Glutamatergic neuron (in vitro differentiated cells): Measurements from ENCODE around the gene PIK3CD. TPM values are rescaled to one million over a fixed set of nuclear protein-coding genes. Genes with fewer than 3 reads are reported as not detected.
A peak's percentile ranks its signal among the peaks of the same experiment; 100 is the strongest.

Experiments used
- DNase-seq: peaks from one replicate; pipeline ENCODE4 v3.0.0; 2022
- H3K27ac Mint-ChIP-seq: one replicate; pipeline ENCODE4 v1.8.0; 2020; ENCODE audit warnings: mild to moderate bottlenecking, mixed read lengths, inconsistent platforms; ENCODE audit not compliant: unreplicated experiment
- H3K27me3 Mint-ChIP-seq: one replicate; pipeline ENCODE4 v1.8.0; 2020; ENCODE audit warnings: mild to moderate bottlenecking, moderate library complexity, mixed read lengths, inconsistent platforms; ENCODE audit not compliant: unreplicated experiment
- H3K36me3 Mint-ChIP-seq: one replicate; pipeline ENCODE4 v1.8.0; 2020; ENCODE audit warnings: mild to moderate bottlenecking, mixed read lengths, inconsistent platforms; ENCODE audit not compliant: unreplicated experiment
- H3K4me1 Mint-ChIP-seq: one replicate; pipeline ENCODE4 v1.8.0; 2020; ENCODE audit warnings: mild to moderate bottlenecking, low read depth, mixed read lengths, inconsistent platforms; ENCODE audit not compliant: unreplicated experiment
- H3K4me3 Mint-ChIP-seq: one replicate; pipeline ENCODE4 v1.8.0; 2020; ENCODE audit warnings: mild to moderate bottlenecking, mixed read lengths, inconsistent platforms; ENCODE audit not compliant: unreplicated experiment
- H3K9me3 Mint-ChIP-seq: one replicate; pipeline ENCODE4 v1.8.0; 2020; ENCODE audit warnings: mild to moderate bottlenecking, moderate library complexity, mixed read lengths, inconsistent platforms; ENCODE audit not compliant: unreplicated experiment
- total RNA-seq: library from RNA; stranded (reverse); fragmentation: NEBNext Ultra II Directional; extraction: Animal tissue kit (Norgen Biotek cat#: 25700); gene quantifications from one replicate; pipeline ENCODE4 v1.2.1, GENCODE V29; 2021; ENCODE audit not compliant: unreplicated experiment
- TF ChIP-seq, protein P1 (sequence below): fragments of 200-600 bp; sonication (generic); IDR thresholded peaks from one replicate; pipeline ENCODE4 v1.5.0; 2021; ENCODE audit not compliant: partially characterized antibody, unreplicated experiment

The PIK3CD gene
- total RNA-seq, 1 donor from 2014 or later: 39.4 TPM

- no peak overlapping the region for H3K4me3 Mint-ChIP-seq
- DNase-seq: no peak
- no peaks in the 10 kb centered on the region for H3K9me3 Mint-ChIP-seq
- H3K4me1 Mint-ChIP-seq: no peaks in the 10 kb centered on the region
- peaks cover 4% of the 10 kb centered on the region for H3K27me3 Mint-ChIP-seq
- H3K27ac Mint-ChIP-seq: no peak overlapping the region
- H3K36me3 Mint-ChIP-seq: no peaks in the 10 kb centered on the region
- TF ChIP-seq, protein P1, sequence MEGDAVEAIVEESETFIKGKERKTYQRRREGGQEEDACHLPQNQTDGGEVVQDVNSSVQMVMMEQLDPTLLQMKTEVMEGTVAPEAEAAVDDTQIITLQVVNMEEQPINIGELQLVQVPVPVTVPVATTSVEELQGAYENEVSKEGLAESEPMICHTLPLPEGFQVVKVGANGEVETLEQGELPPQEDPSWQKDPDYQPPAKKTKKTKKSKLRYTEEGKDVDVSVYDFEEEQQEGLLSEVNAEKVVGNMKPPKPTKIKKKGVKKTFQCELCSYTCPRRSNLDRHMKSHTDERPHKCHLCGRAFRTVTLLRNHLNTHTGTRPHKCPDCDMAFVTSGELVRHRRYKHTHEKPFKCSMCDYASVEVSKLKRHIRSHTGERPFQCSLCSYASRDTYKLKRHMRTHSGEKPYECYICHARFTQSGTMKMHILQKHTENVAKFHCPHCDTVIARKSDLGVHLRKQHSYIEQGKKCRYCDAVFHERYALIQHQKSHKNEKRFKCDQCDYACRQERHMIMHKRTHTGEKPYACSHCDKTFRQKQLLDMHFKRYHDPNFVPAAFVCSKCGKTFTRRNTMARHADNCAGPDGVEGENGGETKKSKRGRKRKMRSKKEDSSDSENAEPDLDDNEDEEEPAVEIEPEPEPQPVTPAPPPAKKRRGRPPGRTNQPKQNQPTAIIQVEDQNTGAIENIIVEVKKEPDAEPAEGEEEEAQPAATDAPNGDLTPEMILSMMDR: no peak
Measured at GRCh38 chr1:9715536-9716226, 64.2 kb downstream of the PIK3CD start.

- H3K27me3 Mint-ChIP-seq: peaks cover 4% of the 10 kb centered on the region
- H3K27ac Mint-ChIP-seq: no peak overlapping the region
- no peak for DNase-seq
- H3K9me3 Mint-ChIP-seq: no peaks in the 10 kb centered on the region
- H3K36me3 Mint-ChIP-seq: no peaks in the 10 kb centered on the region
- no peaks in the 10 kb centered on the region for H3K4me1 Mint-ChIP-seq
- TF ChIP-seq, protein P1: no peak
- no peak overlapping the region for H3K4me3 Mint-ChIP-seq
Measured at GRCh38 chr1:9716404-9717192, 65.1 kb downstream of the PIK3CD start.

GRCh38 chr1:9717193-9718005, 65.9 kb downstream of the PIK3CD start:
- H3K27me3 Mint-ChIP-seq: peaks cover 4% of the 10 kb centered on the region
- peak; percentile 44 for DNase-seq
- no peaks in the 10 kb centered on the region for H3K9me3 Mint-ChIP-seq
- no peak overlapping the region for H3K4me3 Mint-ChIP-seq
- no peaks in the 10 kb centered on the region for H3K4me1 Mint-ChIP-seq
- no peak overlapping the region for H3K27ac Mint-ChIP-seq
- TF ChIP-seq, protein P1: no peak
- no peaks in the 10 kb centered on the region for H3K36me3 Mint-ChIP-seq

DNA sequence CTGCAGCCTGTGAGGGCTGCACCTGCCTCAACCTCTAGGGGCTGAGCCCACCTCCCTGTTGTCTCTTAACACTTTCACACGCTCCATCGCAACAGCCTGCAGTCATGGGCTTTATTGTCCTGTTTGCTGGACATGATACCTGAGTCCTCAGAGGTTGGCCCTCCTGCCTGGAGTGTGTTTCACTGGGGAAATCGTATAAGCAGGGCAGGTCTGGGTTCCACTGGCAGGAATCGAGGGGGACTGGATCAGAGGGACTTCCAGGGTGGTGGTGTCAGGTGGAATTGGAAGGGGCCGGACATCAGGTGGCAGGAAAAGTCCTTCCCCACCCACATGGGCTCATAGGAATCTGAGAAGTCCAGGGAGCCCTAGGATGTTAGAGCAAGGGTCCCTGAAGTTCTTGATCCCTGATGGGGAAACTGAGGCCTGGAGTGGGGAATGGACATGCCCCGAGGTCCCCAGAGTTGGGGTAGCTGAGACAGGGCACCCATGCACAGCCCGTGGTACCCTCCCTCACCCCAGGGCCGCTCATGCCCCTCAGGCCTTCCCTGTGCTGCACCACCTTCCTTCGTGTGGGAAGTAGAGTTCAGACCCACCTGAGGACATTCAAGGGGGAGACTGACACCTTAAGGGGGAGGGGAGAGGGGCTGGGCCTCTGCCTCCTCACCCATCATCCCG, 66.6 kb downstream of the PIK3CD start:
- Mint-ChIP-seq H3K36me3 (no peaks in the 10 kb centered on the region), H3K4me1 (no peaks in the 10 kb centered on the region), H3K27me3 (peaks cover 4% of the 10 kb centered on the region), H3K9me3 (peaks cover under 1% of the 10 kb centered on the region), H3K27ac (no peak overlapping the region), H3K4me3 (no peak overlapping the region)
- TF ChIP-seq, protein P1: no peak
- no peak for DNase-seq
